Smooth muscle cell (in vitro differentiated cells): ENCODE results near the gene BAG5. TPM values are rescaled to one million over a fixed set of nuclear protein-coding genes. Genes with fewer than 3 reads are reported as not detected.

ENCODE experiments used
- DNase-seq: peaks from one replicate; lab custom pipeline; 2025; ENCODE audit not compliant: unreplicated experiment; lab: John Stamatoyannopoulos, UW
- H2AFZ ChIP-seq: fragments of 200-600 bp; sonication (generic); 2 replicates; pipeline ENCODE4 v1.6.0; 2016; ENCODE audit warnings: antibody characterized with exemption, low read depth, mild to moderate bottlenecking
- H3F3A ChIP-seq: fragments of 200-600 bp; sonication (generic); 2 replicates; pipeline ENCODE4 v1.6.0; 2017; ENCODE audit warnings: antibody characterized with exemption, low read depth
- H3K27ac ChIP-seq: fragments of 200-600 bp; sonication (generic); 2 replicates; pipeline ENCODE4 v1.5.1; 2016; ENCODE audit warnings: low read depth, mild to moderate bottlenecking
- H3K27me3 ChIP-seq: fragments of 200-600 bp; sonication (generic); 2 replicates; pipeline ENCODE4 v1.6.1; 2016; ENCODE audit warnings: low read depth, mild to moderate bottlenecking
- H3K36me3 ChIP-seq: fragments of 200-600 bp; sonication (generic); 2 replicates; pipeline ENCODE4 v1.5.1; 2016; ENCODE audit warnings: low read depth
- H3K4me1 ChIP-seq: fragments of 200-600 bp; sonication (generic); 2 replicates; pipeline ENCODE4 v1.5.1; 2016; ENCODE audit warnings: low read depth
- H3K4me2 ChIP-seq: fragments of 200-600 bp; sonication (generic); 2 replicates; pipeline ENCODE4 v1.6.0; 2016; ENCODE audit warnings: mild to moderate bottlenecking
- H3K4me3 ChIP-seq: fragments of 200-600 bp; sonication (generic); 2 replicates; pipeline ENCODE4 v1.5.1; 2016; ENCODE audit warnings: mild to moderate bottlenecking
- H3K79me2 ChIP-seq: fragments of 200-600 bp; sonication (generic); 2 replicates; pipeline ENCODE4 v1.6.0; 2016; ENCODE audit warnings: low read depth, mild to moderate bottlenecking
- H3K9ac ChIP-seq: fragments of 200-600 bp; sonication (generic); 2 replicates; pipeline ENCODE4 v1.6.0; 2016; ENCODE audit warnings: low read depth
- H3K9me3 ChIP-seq: fragments of 200-600 bp; sonication (generic); replicated peaks from 2 replicates; pipeline ENCODE4 v1.5.1; 2016; ENCODE audit warnings: low read depth
- H4K20me1 ChIP-seq: fragments of 200-600 bp; sonication (generic); 2 replicates; pipeline ENCODE4 v1.6.0; 2016; ENCODE audit warnings: low read depth
- WGBS: methylation state at CpG from one replicate; pipeline ENCODE4 v1.1.7; 2016; ENCODE audit warnings: low lambda C conversion rate; 5-methylcytosine and 5-hydroxymethylcytosine counted together
- polyA plus RNA-seq: library from polyadenylated mRNA; unstranded; fragments of >200 nt; fragmentation: Nextera tagmentation; extraction: Ambion mirVana; gene quantifications from 2 replicates; pipeline ENCODE4 v1.2.1, GENCODE V29; 2016
- total RNA-seq: library from RNA; depleted of rRNA; stranded (reverse); fragments of >200 nt; gene quantifications from 2 replicates; pipeline ENCODE4 v1.2.3, GENCODE V29; 2014
- TF ChIP-seq, protein P1 (sequence below): fragments of 200-600 bp; sonication (generic); IDR thresholded peaks from 2 replicates; pipeline ENCODE4 v1.5.1; 2017; ENCODE audit warnings: borderline replicate concordance, mild to moderate bottlenecking, antibody characterized with exemption; ENCODE audit not compliant: insufficient read depth, poor library complexity, severe bottlenecking

Gene BAG5
- total and polyA plus RNA-seq, 2 experiments from 2014 or later, result 13.4 to 31.1 TPM

DNA sequence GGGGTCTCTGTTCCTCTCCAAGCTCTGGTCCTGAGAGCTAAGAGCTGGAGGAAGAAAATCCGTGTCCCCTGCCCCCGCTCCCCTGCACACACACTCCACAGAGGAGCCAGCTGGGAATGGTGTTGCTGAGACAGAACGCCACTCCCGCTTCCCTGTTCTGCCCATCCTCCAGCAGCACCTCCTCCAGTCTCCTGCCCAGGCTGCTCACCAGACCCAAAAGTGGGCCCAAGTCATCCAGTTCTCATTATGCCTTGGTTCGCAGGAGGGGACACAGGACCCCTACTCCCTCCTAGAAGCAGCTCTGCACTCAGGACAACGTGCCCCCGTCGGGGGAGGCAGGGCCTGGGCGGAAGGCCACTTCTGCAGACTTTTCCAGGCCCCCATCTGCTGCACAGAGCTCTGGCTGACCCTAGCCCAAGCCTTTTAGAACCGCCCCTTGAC, 34.3 kb downstream of the BAG5 start:
- H3K27ac ChIP-seq, result peak overlapping the region; percentile 64
- H3K4me3 ChIP-seq, result peak overlapping the region; percentile 85
- H3K9ac ChIP-seq, result peak overlapping the region; percentile 84
- no peaks in the 10 kb centered on the region for H3K36me3 ChIP-seq
- H3K4me1 ChIP-seq, result peaks cover 15% of the 10 kb centered on the region
- peaks cover 7% of the 10 kb centered on the region for H3K27me3 ChIP-seq
- no peaks in the 10 kb centered on the region for H3K9me3 ChIP-seq
- no peak overlapping the region for H2AFZ ChIP-seq
- peak overlapping the region; percentile 99 for H3K4me2 ChIP-seq
- TF ChIP-seq, protein P1, sequence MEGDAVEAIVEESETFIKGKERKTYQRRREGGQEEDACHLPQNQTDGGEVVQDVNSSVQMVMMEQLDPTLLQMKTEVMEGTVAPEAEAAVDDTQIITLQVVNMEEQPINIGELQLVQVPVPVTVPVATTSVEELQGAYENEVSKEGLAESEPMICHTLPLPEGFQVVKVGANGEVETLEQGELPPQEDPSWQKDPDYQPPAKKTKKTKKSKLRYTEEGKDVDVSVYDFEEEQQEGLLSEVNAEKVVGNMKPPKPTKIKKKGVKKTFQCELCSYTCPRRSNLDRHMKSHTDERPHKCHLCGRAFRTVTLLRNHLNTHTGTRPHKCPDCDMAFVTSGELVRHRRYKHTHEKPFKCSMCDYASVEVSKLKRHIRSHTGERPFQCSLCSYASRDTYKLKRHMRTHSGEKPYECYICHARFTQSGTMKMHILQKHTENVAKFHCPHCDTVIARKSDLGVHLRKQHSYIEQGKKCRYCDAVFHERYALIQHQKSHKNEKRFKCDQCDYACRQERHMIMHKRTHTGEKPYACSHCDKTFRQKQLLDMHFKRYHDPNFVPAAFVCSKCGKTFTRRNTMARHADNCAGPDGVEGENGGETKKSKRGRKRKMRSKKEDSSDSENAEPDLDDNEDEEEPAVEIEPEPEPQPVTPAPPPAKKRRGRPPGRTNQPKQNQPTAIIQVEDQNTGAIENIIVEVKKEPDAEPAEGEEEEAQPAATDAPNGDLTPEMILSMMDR, result no peak
- peaks cover 13% of the 10 kb centered on the region for H3K79me2 ChIP-seq
- H4K20me1 ChIP-seq, result peaks cover 26% of the 10 kb centered on the region
- H3F3A ChIP-seq, result no peaks in the 10 kb centered on the region
- WGBS, result 68% methylated on average over 10 of the region's 10 CpGs
- no peak for DNase-seq

- H3K4me3 ChIP-seq, result peak overlapping the region; percentile 85
- no peak overlapping the region for H2AFZ ChIP-seq
- peaks cover 26% of the 10 kb centered on the region for H4K20me1 ChIP-seq
- no peak overlapping the region for H3K27ac ChIP-seq
- DNase-seq, result no peak
- 97% methylated on average over 13 of the region's 14 CpGs for WGBS
- peaks cover 12% of the 10 kb centered on the region for H3K27me3 ChIP-seq
- H3K9ac ChIP-seq, result no peak overlapping the region
- TF ChIP-seq, protein P1, result no peak
- peaks cover 13% of the 10 kb centered on the region for H3K79me2 ChIP-seq
- H3K9me3 ChIP-seq, result no peaks in the 10 kb centered on the region
- no peaks in the 10 kb centered on the region for H3F3A ChIP-seq
- H3K36me3 ChIP-seq, result no peaks in the 10 kb centered on the region
- H3K4me1 ChIP-seq, result peaks cover 18% of the 10 kb centered on the region
- H3K4me2 ChIP-seq, result no peak overlapping the region
Observed at GRCh38 chr14:103527408-103528145, 34.9 kb downstream of the BAG5 start.

DNA sequence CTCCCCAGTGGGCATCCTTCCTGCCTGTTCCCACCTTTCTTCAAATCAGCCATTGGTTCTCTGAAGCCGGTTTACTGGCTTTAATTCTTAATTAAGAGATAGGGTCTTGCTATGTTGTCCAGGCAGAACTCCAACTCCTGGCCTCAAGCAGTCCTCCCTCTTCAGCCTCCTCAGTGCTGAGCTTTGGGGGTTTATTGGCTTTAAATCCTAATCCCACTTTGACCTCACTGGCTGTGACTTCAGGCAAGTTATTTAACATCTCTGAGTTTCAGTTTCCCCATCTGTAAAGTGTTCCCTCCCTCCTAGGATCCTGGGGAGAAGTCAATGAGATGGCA, 35.6 kb downstream of the BAG5 start:
- Histone ChIP-seq H3K4me2 (no peak overlapping the region), H3K36me3 (no peaks in the 10 kb centered on the region), H2AFZ (no peak overlapping the region), H3K27me3 (peaks cover 17% of the 10 kb centered on the region), H3F3A (no peaks in the 10 kb centered on the region), H3K79me2 (peaks cover 13% of the 10 kb centered on the region), H3K4me1 (peaks cover 21% of the 10 kb centered on the region), H3K9me3 (no peaks in the 10 kb centered on the region), H3K9ac (no peak overlapping the region), H3K4me3 (no peak overlapping the region), H4K20me1 (peaks cover 24% of the 10 kb centered on the region), H3K27ac (no peak overlapping the region)
- 92% methylated on average over 1 of the region's 1 CpG for WGBS
- TF ChIP-seq, protein P1, result no peak
- no peak for DNase-seq
